ENCODE data around the gene FBXW11.

FBXW11 gene

DNA sequence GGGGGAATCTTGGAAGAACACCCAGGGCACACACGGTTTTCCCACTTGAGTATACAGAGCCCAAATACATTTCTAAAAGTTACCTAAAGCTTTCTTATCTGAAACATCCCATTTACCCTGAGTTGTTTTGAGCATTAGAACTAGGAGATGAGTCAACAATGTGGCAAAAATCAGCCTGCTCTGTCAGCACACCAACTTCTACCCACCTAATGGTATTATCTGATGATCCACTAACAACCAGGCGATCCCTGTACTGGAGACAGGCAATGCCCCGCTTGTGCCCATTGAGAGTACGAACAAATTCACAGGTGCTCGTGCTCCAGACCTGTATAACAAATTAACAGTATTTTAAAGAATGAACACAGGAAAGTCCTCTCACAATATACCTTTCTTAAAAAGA, 133.8 kb downstream of the FBXW11 start:
- no peak overlapping the region for H3K27ac Mint-ChIP-seq
- peaks cover 63% of the 10 kb centered on the region for H3K36me3 Mint-ChIP-seq (ENCODE audit: low read depth)
- H3K4me3 Mint-ChIP-seq, result no peak overlapping the region
- H3K9me3 Mint-ChIP-seq, result no peaks in the 10 kb centered on the region
- H3K4me1 Mint-ChIP-seq, result peaks cover 30% of the 10 kb centered on the region
- TF ChIP-seq, protein P1, sequence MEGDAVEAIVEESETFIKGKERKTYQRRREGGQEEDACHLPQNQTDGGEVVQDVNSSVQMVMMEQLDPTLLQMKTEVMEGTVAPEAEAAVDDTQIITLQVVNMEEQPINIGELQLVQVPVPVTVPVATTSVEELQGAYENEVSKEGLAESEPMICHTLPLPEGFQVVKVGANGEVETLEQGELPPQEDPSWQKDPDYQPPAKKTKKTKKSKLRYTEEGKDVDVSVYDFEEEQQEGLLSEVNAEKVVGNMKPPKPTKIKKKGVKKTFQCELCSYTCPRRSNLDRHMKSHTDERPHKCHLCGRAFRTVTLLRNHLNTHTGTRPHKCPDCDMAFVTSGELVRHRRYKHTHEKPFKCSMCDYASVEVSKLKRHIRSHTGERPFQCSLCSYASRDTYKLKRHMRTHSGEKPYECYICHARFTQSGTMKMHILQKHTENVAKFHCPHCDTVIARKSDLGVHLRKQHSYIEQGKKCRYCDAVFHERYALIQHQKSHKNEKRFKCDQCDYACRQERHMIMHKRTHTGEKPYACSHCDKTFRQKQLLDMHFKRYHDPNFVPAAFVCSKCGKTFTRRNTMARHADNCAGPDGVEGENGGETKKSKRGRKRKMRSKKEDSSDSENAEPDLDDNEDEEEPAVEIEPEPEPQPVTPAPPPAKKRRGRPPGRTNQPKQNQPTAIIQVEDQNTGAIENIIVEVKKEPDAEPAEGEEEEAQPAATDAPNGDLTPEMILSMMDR (IDR thresholded peaks at IDR 0.05), result no peak
- no peaks in the 10 kb centered on the region for H3K27me3 Mint-ChIP-seq (ENCODE audit: low read depth, poor library complexity)
- no peak for DNase-seq

DNA sequence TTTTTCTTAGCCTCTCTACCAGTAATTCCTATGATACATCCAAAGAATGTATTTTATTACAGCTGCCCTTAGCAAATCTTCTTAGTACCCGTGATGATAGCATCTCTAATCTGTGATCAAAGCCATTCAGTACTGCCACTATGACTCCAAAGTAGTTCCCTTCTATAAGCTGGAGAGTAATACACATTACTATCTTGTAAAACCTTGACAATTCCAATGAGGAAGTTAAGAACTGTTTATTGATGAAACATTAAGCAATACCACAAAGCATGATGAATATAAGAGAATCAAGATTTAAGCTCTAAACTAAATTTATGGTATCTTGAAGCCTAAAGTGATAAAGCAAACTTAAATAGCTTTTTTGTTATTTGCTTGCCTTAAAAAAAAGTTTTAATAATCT, 134.7 kb downstream of the FBXW11 start:
- Mint-ChIP-seq H3K4me1 (peaks cover 33% of the 10 kb centered on the region), H3K27ac (no peak overlapping the region), H3K4me3 (no peak overlapping the region), H3K27me3 (ENCODE audit: low read depth, poor library complexity) (no peaks in the 10 kb centered on the region), H3K36me3 (ENCODE audit: low read depth) (peaks cover 64% of the 10 kb centered on the region), H3K9me3 (no peaks in the 10 kb centered on the region)
- DNase-seq, result no peak
- TF ChIP-seq, protein P1 (IDR thresholded peaks at IDR 0.05), result no peak

DNA sequence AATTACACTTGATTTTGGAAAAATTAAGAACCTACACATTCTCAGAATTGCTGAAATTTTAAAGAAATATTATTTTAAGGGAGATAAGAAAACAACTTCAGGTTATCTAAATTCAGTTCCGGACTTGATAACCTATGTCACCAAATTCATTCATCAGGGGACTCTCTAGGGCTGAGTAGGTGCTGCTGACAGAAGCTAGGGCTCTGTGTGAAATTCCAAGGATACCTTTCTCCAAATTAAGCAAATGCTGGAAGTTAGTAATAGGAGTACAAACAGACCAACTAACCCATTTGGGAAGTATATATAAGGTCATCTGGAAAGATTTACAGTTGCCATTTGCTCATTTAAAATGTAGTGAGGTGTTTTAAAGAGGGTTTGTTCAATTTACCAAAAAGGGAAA, 136.5 kb downstream of the FBXW11 start:
- no peak overlapping the region for H3K27ac Mint-ChIP-seq
- H3K36me3 Mint-ChIP-seq (ENCODE audit: low read depth), result peaks cover 62% of the 10 kb centered on the region
- TF ChIP-seq, protein P1 (IDR thresholded peaks at IDR 0.05), result no peak
- H3K27me3 Mint-ChIP-seq (ENCODE audit: low read depth, poor library complexity), result no peaks in the 10 kb centered on the region
- no peak overlapping the region for H3K4me3 Mint-ChIP-seq
- no peaks in the 10 kb centered on the region for H3K9me3 Mint-ChIP-seq
- DNase-seq, result no peak
- H3K4me1 Mint-ChIP-seq, result peaks cover 33% of the 10 kb centered on the region

DNA sequence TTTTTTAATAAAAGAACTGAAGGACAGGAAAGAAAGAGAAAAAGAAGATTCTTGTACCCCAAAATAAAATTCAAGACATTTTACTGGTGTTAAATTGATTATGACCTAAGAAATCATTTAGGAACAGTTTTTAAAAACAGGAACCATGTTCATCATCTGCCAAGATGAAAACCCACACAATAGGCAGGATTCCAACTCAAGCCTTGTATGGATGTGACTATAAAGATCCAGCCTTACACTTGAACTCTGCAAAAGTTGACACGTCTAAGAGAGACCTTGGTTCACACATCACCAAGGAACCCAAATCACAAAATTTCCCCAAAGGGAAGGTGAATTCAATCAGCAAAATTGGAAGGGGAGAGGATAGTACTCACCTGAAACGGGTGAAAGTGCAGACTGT, 138.2 kb downstream of the FBXW11 start:
- H3K27ac Mint-ChIP-seq, result no peak overlapping the region
- no peaks in the 10 kb centered on the region for H3K27me3 Mint-ChIP-seq (ENCODE audit: low read depth, poor library complexity)
- H3K36me3 Mint-ChIP-seq (ENCODE audit: low read depth), result peaks cover 67% of the 10 kb centered on the region
- H3K4me3 Mint-ChIP-seq, result no peak overlapping the region
- peaks cover 24% of the 10 kb centered on the region for H3K4me1 Mint-ChIP-seq
- TF ChIP-seq, protein P1 (IDR thresholded peaks at IDR 0.05), result no peak
- DNase-seq, result no peak
- no peaks in the 10 kb centered on the region for H3K9me3 Mint-ChIP-seq

DNA sequence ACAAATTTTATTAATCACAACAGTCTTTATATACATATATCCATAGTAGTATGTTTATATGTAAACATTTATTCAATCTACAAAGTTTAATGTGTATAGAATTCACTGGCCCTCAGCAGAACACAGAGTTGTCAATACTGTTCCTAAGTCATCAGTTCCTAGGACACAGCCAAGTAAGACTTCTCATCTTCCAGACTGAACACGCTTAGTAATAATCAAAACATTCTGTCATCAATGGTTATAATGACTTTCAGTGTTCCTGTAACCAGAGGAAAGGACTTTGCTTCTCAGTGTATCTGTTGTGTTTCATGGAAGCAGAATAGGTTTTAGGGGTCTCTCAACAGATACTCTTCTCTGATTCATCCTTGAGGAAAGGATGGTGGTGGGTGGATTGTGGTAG, 138.7 kb downstream of the FBXW11 start:
- DNase-seq, result no peak
- TF ChIP-seq, protein P1 (IDR thresholded peaks at IDR 0.05), result no peak
- Mint-ChIP-seq H3K9me3 (no peaks in the 10 kb centered on the region), H3K36me3 (ENCODE audit: low read depth) (peaks cover 72% of the 10 kb centered on the region), H3K4me1 (peaks cover 24% of the 10 kb centered on the region), H3K4me3 (no peak overlapping the region), H3K27me3 (ENCODE audit: low read depth, poor library complexity) (no peaks in the 10 kb centered on the region), H3K27ac (no peak overlapping the region)

DNA sequence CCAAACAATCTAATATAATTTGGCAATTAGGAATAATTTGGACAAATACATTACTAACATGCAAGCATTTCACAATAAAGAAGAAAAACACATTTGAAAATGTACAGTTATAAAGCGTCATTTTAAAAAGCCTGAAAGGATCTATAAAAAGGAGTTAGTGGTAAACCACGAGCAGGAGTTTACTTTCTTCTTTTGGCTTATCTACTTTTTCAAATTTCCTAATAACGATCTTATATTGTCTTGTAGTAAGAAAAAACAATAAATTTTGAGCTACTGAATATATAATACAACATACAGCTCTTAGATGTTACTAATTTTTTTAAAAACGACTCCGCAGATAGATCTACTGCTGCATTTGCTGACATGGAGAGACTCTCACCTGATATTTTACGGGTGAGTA, 141.0 kb downstream of the FBXW11 start:
- Mint-ChIP-seq H3K4me3 (no peak overlapping the region), H3K27ac (no peak overlapping the region), H3K4me1 (peaks cover 18% of the 10 kb centered on the region), H3K27me3 (ENCODE audit: low read depth, poor library complexity) (no peaks in the 10 kb centered on the region), H3K36me3 (ENCODE audit: low read depth) (peaks cover 75% of the 10 kb centered on the region), H3K9me3 (no peaks in the 10 kb centered on the region)
- no peak for DNase-seq
- TF ChIP-seq, protein P1 (IDR thresholded peaks at IDR 0.05), result no peak
